Fibroblast of pulmonary artery (primary cell): Measurements from ENCODE around the gene PIAS1.
"Not testable (repeated sequence)": the region's sequence is repeated elsewhere in the genome, so short reads cannot be mapped to it uniquely, and the experiment has no call there.

ENCODE experiments used
- DNase-seq: peaks from one replicate; pipeline ENCODE4 v3.0.0-alpha.2; 2010; ENCODE audit warnings: low read depth
- H3K4me3 ChIP-seq: replicated peaks from 2 replicates; pipeline ENCODE4 v1.5.1; 2011; ENCODE audit warnings: low read depth, mild to moderate bottlenecking, control low read depth, low read length, moderate library complexity
- CTCF ChIP-seq: IDR thresholded peaks from 2 replicates; pipeline ENCODE4 v1.5.1; 2011; ENCODE audit warnings: mild to moderate bottlenecking, control low read depth, low read length, inconsistent platforms; ENCODE audit errors: missing control alignments

The PIAS1 gene

DNA sequence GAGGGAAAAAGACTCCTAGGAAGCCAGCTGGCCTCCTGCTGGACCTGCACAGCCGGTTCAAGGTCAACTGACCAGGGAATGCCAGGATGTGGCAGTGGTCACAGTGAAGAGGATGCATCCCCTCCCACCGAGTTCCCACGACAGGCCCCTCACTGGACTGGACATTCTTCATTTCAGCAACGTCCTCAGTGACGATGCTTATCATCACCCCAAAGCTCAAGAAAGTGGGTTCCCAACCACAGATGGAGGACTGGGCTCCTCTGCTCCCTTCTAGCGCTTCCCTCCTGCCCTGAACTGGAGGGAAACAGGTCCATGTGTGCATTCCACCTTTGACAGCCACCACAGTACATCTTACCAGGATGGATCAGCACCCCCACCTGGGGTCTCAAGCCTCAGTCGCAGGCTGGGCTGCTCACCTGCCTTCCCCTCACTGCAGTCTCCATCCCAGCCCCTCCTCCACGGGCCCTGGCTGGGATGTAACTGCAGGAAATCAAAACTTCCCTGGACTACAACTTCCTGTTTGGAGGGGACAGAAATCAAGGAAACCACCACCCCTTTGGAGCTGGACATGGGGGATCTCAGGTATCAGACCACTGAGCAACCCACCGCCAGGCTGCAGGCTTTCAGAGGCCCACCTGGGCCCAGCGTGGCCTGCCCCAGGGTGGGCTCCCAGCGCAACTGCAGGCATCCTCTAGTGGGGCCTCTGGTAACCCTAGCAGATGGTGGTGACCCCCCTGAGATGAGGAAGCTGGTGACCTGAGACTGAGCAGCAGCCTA, 143.7 kb downstream of the PIAS1 start:
- H3K4me3 ChIP-seq: no peak overlapping the region
- no peak for DNase-seq
- TF ChIP-seq CTCF: no peak

GRCh38 chr15:68199340-68199739, 145.2 kb downstream of the PIAS1 start:
- H3K4me3 ChIP-seq: no peak overlapping the region
- TF ChIP-seq CTCF: no peak
- no peak for DNase-seq

DNA sequence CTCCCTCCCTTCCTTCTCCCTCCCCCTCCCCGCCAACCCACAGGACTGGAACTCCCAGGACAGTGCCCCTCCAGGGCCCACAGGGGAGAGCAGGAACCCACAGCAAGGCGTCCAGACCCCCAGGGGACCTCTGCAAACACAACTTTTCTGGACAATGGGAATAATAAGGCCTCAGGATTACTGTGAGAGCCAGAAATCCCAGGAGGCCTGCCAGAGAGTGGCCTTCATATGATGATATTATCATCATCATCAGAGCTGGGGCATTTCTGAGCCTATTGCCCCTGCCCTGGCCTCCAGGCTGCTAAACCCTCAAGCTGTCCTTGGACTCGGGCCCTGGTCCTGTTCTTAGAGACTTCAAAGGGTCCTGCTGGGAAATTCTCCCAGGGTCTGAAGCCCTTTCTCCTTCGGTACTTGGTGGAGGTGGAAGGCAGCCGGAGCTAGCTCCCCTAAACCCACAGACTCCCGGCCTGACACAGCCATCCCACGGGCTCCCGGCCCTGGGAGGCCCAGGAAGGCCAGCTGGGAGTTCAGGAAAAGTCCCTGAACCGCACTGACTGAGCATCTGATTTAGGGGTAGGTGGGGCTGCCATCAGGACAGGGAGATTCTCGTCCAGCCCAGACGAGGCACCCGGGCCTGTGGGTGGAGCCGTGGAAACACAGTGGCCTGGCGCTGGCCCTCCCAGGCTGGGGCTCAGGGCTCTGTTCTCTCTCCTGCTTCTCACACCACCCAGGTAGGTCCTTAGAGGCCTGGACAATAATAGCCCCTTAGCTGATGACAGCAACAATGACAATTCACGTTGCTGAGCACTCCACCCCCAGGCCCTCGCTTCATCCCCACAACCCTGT, 146.1 kb downstream of the PIAS1 start:
- TF ChIP-seq CTCF: no peak
- no peak for DNase-seq
- no peak overlapping the region for H3K4me3 ChIP-seq

DNA sequence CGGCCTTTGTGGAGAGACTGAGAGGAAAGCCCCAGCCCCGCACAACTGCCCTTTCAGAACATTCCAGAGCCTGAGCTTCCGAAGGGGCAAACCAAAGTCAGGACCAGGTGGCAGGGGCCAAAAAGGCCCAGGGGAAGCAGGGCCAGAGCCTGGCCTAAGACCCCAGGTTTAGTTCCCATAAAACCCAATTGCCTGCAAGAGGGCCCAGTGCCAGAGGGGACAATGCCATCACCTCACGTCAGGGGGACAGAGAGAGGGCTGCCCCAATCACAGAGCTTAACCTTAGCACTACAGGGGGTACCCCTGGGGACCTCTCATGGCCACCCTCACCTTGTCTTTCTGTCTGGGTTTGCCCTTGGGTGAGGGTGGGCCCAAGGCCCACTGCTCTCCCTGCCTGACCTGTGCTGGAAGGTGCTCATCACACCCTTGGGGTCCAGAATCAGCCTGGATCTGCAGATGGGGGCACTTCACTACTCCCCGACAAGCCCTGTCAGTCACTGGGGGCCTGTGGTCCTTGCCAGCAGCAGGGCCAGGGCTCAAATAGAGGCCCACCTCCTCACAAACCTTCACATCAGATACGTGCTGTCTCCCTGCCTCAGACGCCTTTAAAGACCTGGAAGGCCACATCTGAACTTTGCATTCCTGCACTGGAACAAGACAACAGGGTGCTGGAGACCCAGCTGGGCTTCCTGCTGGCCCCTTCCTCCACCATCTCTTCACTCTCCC, 147.2 kb downstream of the PIAS1 start:
- no peak for DNase-seq
- H3K4me3 ChIP-seq: no peak overlapping the region
- TF ChIP-seq CTCF: no peak

DNA sequence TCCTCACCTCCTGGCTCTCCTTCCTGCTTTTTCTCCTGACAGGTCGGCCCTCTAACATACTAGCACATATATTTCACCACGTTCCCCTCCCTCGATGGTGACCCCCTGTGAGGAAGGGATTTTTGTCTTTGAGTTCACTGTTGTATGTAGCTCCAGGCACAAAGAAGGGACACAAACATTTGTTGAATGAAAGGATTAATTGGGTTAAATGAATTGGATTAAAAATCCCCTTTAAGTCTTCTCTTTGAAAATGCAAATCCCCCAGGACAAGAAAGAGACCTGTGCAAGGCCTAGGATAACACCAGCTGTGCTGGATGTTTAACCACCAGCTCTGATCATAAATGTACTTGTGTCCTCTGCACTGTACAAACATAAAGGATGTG, 147.8 kb downstream of the PIAS1 start:
- H3K4me3 ChIP-seq: no peak overlapping the region
- DNase-seq: no peak
- TF ChIP-seq CTCF: no peak

DNA sequence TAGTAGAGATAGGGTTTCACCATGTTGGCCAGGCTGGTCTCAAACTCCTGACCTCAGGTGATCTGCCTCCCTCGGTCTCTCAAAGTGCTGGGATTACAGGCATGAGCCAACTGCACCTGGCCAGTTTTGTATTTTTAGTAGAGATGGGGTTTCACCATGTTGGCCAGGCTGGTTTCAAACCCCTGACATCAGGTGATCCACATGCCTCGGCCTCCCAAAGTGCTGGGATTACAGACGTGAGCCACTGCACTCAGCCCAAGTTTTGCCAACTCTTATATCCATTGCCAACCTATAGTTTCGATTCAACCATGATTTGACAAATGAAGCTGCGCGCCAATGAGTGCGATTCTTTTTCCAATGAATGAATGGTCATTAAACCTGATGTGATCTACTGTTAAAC, 148.9 kb downstream of the PIAS1 start:
- not testable (repeated sequence) for DNase-seq, H3K4me3 ChIP-seq

- TF ChIP-seq CTCF: no peak
- no peak for DNase-seq
- no peak overlapping the region for H3K4me3 ChIP-seq
Measured at GRCh38 chr15:68203486-68203885, 149.4 kb downstream of the PIAS1 start.
